HG03066 (cell line): ENCODE data around the gene ATP5F1D.

Source experiments
- ATAC-seq: cut with Tn5 transposase; IDR thresholded peaks from one replicate; pipeline ENCODE4 v1.9.1; 2021; ENCODE audit warnings: low read depth; ENCODE audit not compliant: unreplicated experiment

ATP5F1D gene

DNA sequence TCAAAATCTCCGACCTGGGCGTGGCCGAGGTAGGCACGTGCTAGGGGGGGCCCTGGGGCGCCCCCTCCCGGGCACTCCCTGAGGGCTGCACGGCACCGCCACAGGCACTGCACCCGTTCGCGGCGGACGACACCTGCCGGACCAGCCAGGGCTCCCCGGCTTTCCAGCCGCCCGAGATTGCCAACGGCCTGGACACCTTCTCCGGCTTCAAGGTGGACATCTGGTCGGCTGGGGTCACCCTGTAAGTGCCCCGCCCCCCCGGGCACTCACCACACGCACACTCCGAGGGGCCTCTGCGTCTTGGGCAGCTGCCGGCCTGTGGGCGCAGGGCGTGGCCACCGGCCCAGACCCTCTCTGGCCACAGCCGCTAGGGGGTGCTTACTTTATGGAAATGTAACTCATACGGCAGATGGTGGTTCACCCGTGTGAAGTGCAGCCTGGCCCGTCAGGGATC lies 21.0 kb upstream of the ATP5F1D start:
- no peak for ATAC-seq

DNA sequence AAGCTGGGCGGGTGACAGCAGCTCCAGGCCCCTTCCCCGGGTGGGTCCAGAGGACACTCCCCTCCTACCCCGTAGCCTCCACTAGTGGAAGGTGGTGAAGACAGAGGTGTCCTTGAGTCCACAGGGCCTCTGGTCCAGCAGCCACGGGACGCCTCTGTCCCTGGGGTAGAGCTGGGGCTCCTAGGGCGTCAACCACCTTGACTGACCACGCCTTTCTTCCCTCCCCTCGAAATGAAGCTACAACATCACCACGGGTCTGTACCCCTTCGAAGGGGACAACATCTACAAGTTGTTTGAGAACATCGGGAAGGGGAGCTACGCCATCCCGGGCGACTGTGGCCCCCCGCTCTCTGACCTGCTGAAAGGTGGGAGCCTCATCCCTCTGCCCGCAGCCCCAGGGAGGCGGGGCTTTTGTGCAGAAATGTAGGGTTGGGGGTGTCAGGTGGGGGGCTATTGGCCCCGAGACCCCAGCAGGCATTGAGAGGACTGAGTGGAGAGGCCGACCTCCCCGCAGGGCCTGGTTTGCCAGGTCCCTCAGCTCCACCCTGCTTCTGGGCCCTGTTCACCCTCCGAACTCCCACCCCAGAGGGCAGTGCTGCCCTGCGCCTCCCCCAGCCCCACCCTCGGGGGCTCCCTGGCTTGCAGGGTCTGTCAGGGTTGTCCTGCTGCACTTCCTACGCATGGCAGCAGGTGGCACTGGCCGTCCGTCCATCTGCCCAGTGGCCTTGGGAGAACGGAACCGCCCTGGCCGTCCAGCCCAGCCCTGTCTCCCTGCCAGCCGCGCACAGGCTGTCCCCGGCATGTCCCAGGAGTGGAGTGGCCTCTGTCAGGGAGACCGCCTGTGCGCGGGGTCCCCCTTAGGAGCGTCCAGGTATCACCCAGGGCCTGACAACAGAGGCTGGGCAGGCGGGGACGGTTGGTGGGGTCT lies 20.3 kb upstream of the ATP5F1D start:
- no peak for ATAC-seq

DNA sequence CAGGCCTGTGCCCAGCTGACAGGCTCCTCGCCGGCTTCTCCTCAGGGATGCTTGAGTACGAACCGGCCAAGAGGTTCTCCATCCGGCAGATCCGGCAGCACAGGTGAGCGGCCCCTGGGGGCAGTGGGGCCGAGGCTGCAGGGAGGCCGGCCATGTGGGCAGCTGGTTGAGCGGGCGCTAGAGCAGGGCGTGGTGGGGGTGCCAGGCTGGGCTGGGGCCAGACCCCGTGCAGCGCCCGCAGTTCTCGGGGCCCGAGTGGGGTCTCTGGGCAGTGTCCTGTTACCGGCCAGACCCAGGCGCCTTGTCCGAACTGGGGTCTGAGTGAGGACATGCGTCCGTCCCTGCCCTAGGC lies 19.7 kb upstream of the ATP5F1D start:
- no peak for ATAC-seq

- no peak for ATAC-seq
Measured at GRCh38 chr19:1222394-1222793, 19.2 kb upstream of the ATP5F1D start.

DNA sequence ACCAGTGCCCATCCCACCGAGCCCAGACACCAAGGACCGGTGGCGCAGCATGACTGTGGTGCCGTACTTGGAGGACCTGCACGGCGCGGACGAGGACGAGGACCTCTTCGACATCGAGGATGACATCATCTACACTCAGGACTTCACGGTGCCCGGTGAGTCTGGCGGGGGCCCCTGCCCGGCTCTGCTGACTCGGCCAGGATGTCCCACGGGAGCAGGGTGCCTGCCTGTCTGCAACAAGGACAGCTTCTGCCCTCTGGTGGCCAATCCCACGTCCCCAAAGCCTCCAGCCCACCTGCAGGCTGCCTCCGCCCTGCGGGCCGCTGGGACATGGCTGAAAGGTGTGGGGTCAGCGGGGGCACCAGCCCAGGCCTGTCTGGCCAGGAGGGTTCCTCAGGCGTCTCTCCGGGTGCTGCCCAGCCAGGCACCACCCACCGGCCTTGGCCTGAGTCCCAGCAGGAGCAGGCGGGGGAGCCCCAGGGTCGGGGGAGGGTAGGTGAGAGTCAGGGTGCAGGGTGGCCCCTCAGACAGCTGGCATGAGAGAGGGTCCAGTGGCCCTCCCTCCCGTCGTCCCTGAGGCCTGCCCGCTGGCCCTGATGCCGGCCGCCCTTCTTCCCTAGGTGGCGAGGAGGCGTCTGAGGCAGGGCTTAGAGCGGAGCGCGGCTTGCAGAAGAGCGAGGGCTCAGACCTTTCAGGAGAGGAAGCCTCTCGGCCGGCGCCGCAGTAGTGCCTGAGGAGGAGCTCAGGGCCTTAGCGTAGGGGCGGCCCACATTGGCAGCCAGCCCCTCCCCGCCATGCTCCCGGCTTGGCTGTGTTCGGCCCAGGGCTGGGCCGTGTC lies 18.3 kb upstream of the ATP5F1D start:
- ATAC-seq: no peak

DNA sequence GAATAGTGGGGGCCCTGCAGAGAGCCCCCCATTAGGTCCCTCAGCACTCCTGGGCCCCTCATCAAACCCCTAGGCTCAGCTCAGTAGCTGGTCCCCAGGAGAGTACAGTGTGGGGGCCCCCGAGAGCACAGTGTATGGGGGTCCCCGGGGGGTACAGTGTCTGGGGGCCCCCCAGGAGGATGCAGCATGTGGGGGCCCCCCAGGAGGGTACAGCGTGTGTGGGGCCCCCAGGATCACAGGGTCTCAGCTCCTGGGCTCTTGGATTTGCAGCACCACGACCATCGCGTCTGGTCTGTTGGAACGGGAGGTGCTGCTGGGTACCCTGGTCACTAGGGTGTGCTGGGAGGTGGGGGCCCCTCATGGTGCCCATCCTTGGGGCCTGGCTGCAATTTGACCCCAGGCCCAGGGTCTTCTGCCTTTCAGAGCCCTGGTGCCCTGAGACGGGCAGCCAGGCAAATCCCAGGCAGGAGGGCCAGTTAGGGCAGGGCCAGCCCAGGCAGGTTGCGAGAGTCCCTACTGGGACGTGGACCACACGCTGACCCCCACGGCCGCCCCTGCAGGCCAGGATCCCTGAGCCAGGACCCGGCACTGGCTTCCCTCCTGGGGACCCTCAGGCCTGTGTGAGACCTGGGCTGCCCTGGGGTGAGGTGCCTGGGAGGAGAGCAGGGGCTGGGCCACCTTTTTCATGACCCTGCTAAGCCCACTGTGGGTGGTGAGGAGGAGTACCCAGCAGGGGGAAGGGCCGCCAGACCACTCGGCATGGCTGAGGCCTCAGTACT lies 17.3 kb upstream of the ATP5F1D start:
- ATAC-seq: no peak

GRCh38 chr19:1224847-1225246 lies 16.7 kb upstream of the ATP5F1D start:
- ATAC-seq: no peak

GRCh38 chr19:1225440-1226226 lies 15.9 kb upstream of the ATP5F1D start:
- no peak for ATAC-seq

- no peak for ATAC-seq
Measured at GRCh38 chr19:1226227-1226518, 15.4 kb upstream of the ATP5F1D start.

GRCh38 chr19:1226522-1227303 lies 14.8 kb upstream of the ATP5F1D start:
- no peak for ATAC-seq

- no peak for ATAC-seq
Measured at GRCh38 chr19:1227304-1228054, 14.1 kb upstream of the ATP5F1D start.

GRCh38 chr19:1228161-1228957 lies 13.2 kb upstream of the ATP5F1D start:
- no peak for ATAC-seq

- no peak for ATAC-seq
Measured at GRCh38 chr19:1229056-1229923, 12.3 kb upstream of the ATP5F1D start.

GRCh38 chr19:1229924-1230782 lies 11.4 kb upstream of the ATP5F1D start:
- no peak for ATAC-seq

GRCh38 chr19:1230783-1231489 lies 10.6 kb upstream of the ATP5F1D start:
- no peak for ATAC-seq
